Ovary (tissue), 3 donors: ENCODE results near the gene NATD1.

Experiments used
- CTCF ChIP-seq, 3 donors: fragments of 450-650 bp in 2 of 3; fragments of 200-600 bp in 1 of 3; IDR thresholded peaks; one replicate each; pipeline versions ENCODE4 v1.5.1 to v1.8.0; 2016 to 2022; ENCODE audit warnings: antibody characterized with exemption in 3 of 3, mild to moderate bottlenecking in 1 of 3
- POLR2A ChIP-seq: fragments of 450-650 bp; IDR thresholded peaks from one replicate; pipeline ENCODE4 v1.6.1; 2017; ENCODE audit warnings: antibody characterized with exemption, mild to moderate bottlenecking, moderate library complexity
- donor health status: DM: no; HTN: no; CAD: no.

- TF ChIP-seq CTCF (IDR thresholded peaks at IDR 0.05) (no peak), POLR2A (no peak)
Observed at GRCh38 chr17:21301593-21302550, 48.7 kb upstream of the NATD1 start.
